ENCODE data around the gene F7. TPM values are rescaled to one million over a fixed set of nuclear protein-coding genes. Genes with fewer than 3 reads are reported as not detected.
A peak's percentile ranks its signal among the peaks of the same experiment; 100 is the strongest.

Gene F7
- total and polyA plus RNA-seq, 3 experiments from 2014 or later: 0.14 to 0.29 (median 0.22) TPM

GRCh38 chr13:113123226-113124201 is 17.9 kb downstream of the F7 start:
- no peaks in the 10 kb centered on the region for H3K9me3 Mint-ChIP-seq
- ChIA-PET POLR2A (no interaction called here), CTCF (no interaction called here)
- H3K27me3 Mint-ChIP-seq: peaks cover 11 to 39% of the 10 kb centered on the region in 2 donors
- H3K4me1 Mint-ChIP-seq: no peaks in the 10 kb centered on the region
- H3K4me3 Mint-ChIP-seq: no peak overlapping the region
- H3K27ac ChIP-seq (ENCODE audit: low read depth, low read length): no peak overlapping the region
- no peaks in the 10 kb centered on the region for H3K4me1 ChIP-seq (ENCODE audit: insufficient read depth, low read length)
- H3K4me3 ChIP-seq (ENCODE audit: low read length): no peak overlapping the region
- H3K36me3 Mint-ChIP-seq: no peaks in the 10 kb centered on the region
- no peaks in the 10 kb centered on the region for H3K9me3 ChIP-seq (ENCODE audit: low read length)
- H3K27me3 ChIP-seq (ENCODE audit: insufficient read depth, low read length, poor library complexity, severe bottlenecking): peaks cover 4% of the 10 kb centered on the region
- DNase-seq: peak in 1 of 5 donors; percentile 35
- H3K27ac Mint-ChIP-seq: no peak overlapping the region
- no peaks in the 10 kb centered on the region for H3K36me3 ChIP-seq (ENCODE audit: insufficient read depth, low read length)

- H3K4me1 Mint-ChIP-seq: peaks cover 3 to 5% (median 5%) of the 10 kb centered on the region in 3 donors
- CTCF ChIA-PET: no interaction called here
- peaks cover 12 to 44% of the 10 kb centered on the region in 2 donors for H3K27me3 Mint-ChIP-seq
- H3K27ac Mint-ChIP-seq: no peak overlapping the region
- Histone ChIP-seq H3K4me1 (ENCODE audit: insufficient read depth, low read length) (no peaks in the 10 kb centered on the region), H3K27ac (ENCODE audit: low read depth, low read length) (no peak overlapping the region), H3K4me3 (ENCODE audit: low read length) (no peak overlapping the region), H3K36me3 (ENCODE audit: insufficient read depth, low read length) (no peaks in the 10 kb centered on the region), H3K27me3 (ENCODE audit: insufficient read depth, low read length, poor library complexity, severe bottlenecking) (peaks cover 4% of the 10 kb centered on the region), H3K9me3 (ENCODE audit: low read length) (no peaks in the 10 kb centered on the region)
- no peaks in the 10 kb centered on the region for H3K36me3 Mint-ChIP-seq
- peak in 1 of 5 donors; percentile 37 for DNase-seq
- H3K9me3 Mint-ChIP-seq: no peaks in the 10 kb centered on the region
- POLR2A ChIA-PET: no interaction called here
- no peak overlapping the region for H3K4me3 Mint-ChIP-seq
Observed at GRCh38 chr13:113124211-113124970, 18.8 kb downstream of the F7 start.

GRCh38 chr13:113125506-113126264 is 20.1 kb downstream of the F7 start:
- no peak for DNase-seq
- CTCF ChIA-PET: no interaction called here
- no peaks in the 10 kb centered on the region for H3K9me3 ChIP-seq (ENCODE audit: low read length)
- H3K27ac Mint-ChIP-seq: no peak overlapping the region
- no peaks in the 10 kb centered on the region for H3K4me1 ChIP-seq (ENCODE audit: insufficient read depth, low read length)
- H3K27me3 Mint-ChIP-seq: peaks cover 14 to 36% of the 10 kb centered on the region in 2 donors
- no peaks in the 10 kb centered on the region for H3K9me3 Mint-ChIP-seq
- H3K27ac ChIP-seq (ENCODE audit: low read depth, low read length): no peak overlapping the region
- no peak overlapping the region for H3K4me3 Mint-ChIP-seq
- H3K36me3 Mint-ChIP-seq: no peaks in the 10 kb centered on the region
- H3K27me3 ChIP-seq (ENCODE audit: insufficient read depth, low read length, poor library complexity, severe bottlenecking): peaks cover 4% of the 10 kb centered on the region
- POLR2A ChIA-PET: no interaction called here
- no peaks in the 10 kb centered on the region for H3K36me3 ChIP-seq (ENCODE audit: insufficient read depth, low read length)
- H3K4me1 Mint-ChIP-seq: peaks cover 3 to 8% (median 5%) of the 10 kb centered on the region in 3 donors
- H3K4me3 ChIP-seq (ENCODE audit: low read length): no peak overlapping the region

- peak overlapping the region in 1 of 8 donors; percentile 91 for H3K27ac Mint-ChIP-seq
- ChIA-PET POLR2A (no interaction called here), CTCF (no interaction called here)
- H3K4me1 Mint-ChIP-seq: peaks cover 3 to 8% (median 5%) of the 10 kb centered on the region in 3 donors
- Histone ChIP-seq H3K4me1 (ENCODE audit: insufficient read depth, low read length) (no peaks in the 10 kb centered on the region), H3K27me3 (ENCODE audit: insufficient read depth, low read length, poor library complexity, severe bottlenecking) (peaks cover 4% of the 10 kb centered on the region), H3K4me3 (ENCODE audit: low read length) (no peak overlapping the region), H3K9me3 (ENCODE audit: low read length) (no peaks in the 10 kb centered on the region), H3K27ac (ENCODE audit: low read depth, low read length) (no peak overlapping the region), H3K36me3 (ENCODE audit: insufficient read depth, low read length) (no peaks in the 10 kb centered on the region)
- no peak overlapping the region for H3K4me3 Mint-ChIP-seq
- no peaks in the 10 kb centered on the region for H3K9me3 Mint-ChIP-seq
- no peaks in the 10 kb centered on the region for H3K36me3 Mint-ChIP-seq
- DNase-seq: no peak
- peaks cover 14 to 41% of the 10 kb centered on the region in 2 donors for H3K27me3 Mint-ChIP-seq
Observed at GRCh38 chr13:113126265-113127150, 20.9 kb downstream of the F7 start.

- DNase-seq: peak in 1 of 5 donors; percentile 40
- Mint-ChIP-seq H3K36me3 (no peaks in the 10 kb centered on the region), H3K9me3 (no peaks in the 10 kb centered on the region), H3K27me3 (peaks cover 14 to 31% of the 10 kb centered on the region in 2 donors), H3K27ac (no peak overlapping the region), H3K4me3 (peak overlapping the region in 4 of 7 donors; percentile 25 to 51 (median 35)), H3K4me1 (peaks cover 3 to 8% (median 5%) of the 10 kb centered on the region in 3 donors)
- Histone ChIP-seq H3K9me3 (ENCODE audit: low read length) (no peaks in the 10 kb centered on the region), H3K4me1 (ENCODE audit: insufficient read depth, low read length) (no peaks in the 10 kb centered on the region), H3K27me3 (ENCODE audit: insufficient read depth, low read length, poor library complexity, severe bottlenecking) (peaks cover 4% of the 10 kb centered on the region), H3K36me3 (ENCODE audit: insufficient read depth, low read length) (no peaks in the 10 kb centered on the region), H3K27ac (ENCODE audit: low read depth, low read length) (no peak overlapping the region), H3K4me3 (ENCODE audit: low read length) (no peak overlapping the region)
- POLR2A ChIA-PET: no interaction called here
- CTCF ChIA-PET: no interaction called here
Observed at GRCh38 chr13:113129480-113129879, 23.9 kb downstream of the F7 start.

- ChIA-PET CTCF (no interaction called here), POLR2A (no interaction called here)
- H3K4me3 ChIP-seq (ENCODE audit: low read length): no peak overlapping the region
- DNase-seq: peak in 2 of 5 donors; percentile 21 to 57
- no peaks in the 10 kb centered on the region for H3K4me1 ChIP-seq (ENCODE audit: insufficient read depth, low read length)
- H3K36me3 Mint-ChIP-seq: no peaks in the 10 kb centered on the region
- H3K27ac ChIP-seq (ENCODE audit: low read depth, low read length): no peak overlapping the region
- peak overlapping the region in 5 of 7 donors; percentile 13 to 72 (median 51) for H3K4me3 Mint-ChIP-seq
- no peaks in the 10 kb centered on the region for H3K36me3 ChIP-seq (ENCODE audit: insufficient read depth, low read length)
- H3K27me3 ChIP-seq (ENCODE audit: insufficient read depth, low read length, poor library complexity, severe bottlenecking): peaks cover 4% of the 10 kb centered on the region
- H3K9me3 ChIP-seq (ENCODE audit: low read length): no peaks in the 10 kb centered on the region
- no peaks in the 10 kb centered on the region for H3K9me3 Mint-ChIP-seq
- peaks cover 3 to 8% (median 5%) of the 10 kb centered on the region in 3 donors for H3K4me1 Mint-ChIP-seq
- no peak overlapping the region for H3K27ac Mint-ChIP-seq
- H3K27me3 Mint-ChIP-seq: peaks cover 14 to 31% of the 10 kb centered on the region in 2 donors
Observed at GRCh38 chr13:113129921-113130750, 24.5 kb downstream of the F7 start.
